Tibial artery (tissue), 4 donors: ENCODE results near the gene PARD3B.

Experiments
- DNase-seq, 2 donors: peaks; one replicate each; pipeline ENCODE4 v3.0.0-alpha.2; 2019
- H3K27ac ChIP-seq, 2 donors: fragments of 200-600 bp; sonication (generic) in 1 of 2; 1 replicate in 1 of 2; 2 replicates in 1 of 2; pipeline ENCODE4 v1.5.1; 2018 to 2019; ENCODE audit warnings: mild to moderate bottlenecking in 1 of 2
- H3K27me3 ChIP-seq, 2 donors: fragments of 200-600 bp; sonication (generic) in 1 of 2; one replicate each; pipeline versions ENCODE4 v1.5.1 to v1.6.0; 2016 to 2019
- H3K36me3 ChIP-seq, 3 donors: fragments of 200-600 bp; sonication (generic) in 2 of 3; one replicate each; pipeline ENCODE4 v1.5.1; 2016 to 2019; ENCODE audit warnings: mild to moderate bottlenecking in 2 of 3
- H3K4me1 ChIP-seq, 4 donors: fragments of 200-600 bp; sonication (generic) in 2 of 4; 1 replicate in 3 of 4; 2 replicates in 1 of 4; pipeline ENCODE4 v1.5.1; 2016 to 2019
- H3K4me3 ChIP-seq, 2 donors: fragments of 200-600 bp; sonication (generic) in 1 of 2; 1 replicate in 1 of 2; 2 replicates in 1 of 2; pipeline ENCODE4 v1.5.1; 2018 to 2019; ENCODE audit warnings: mild to moderate bottlenecking in 2 of 2
- H3K9me3 ChIP-seq, 3 donors: fragments of 200-600 bp; sonication (generic) in 1 of 3; one replicate each; pipeline ENCODE4 v1.5.1; 2016 to 2019
- CTCF ChIP-seq, 2 experiments: fragments of 200-600 bp in 1 of 2; fragments of 450-650 bp in 1 of 2; IDR thresholded peaks; one replicate each; pipeline ENCODE4 v1.5.1; 2017 to 2019; ENCODE audit warnings: antibody characterized with exemption in 2 of 2, mild to moderate bottlenecking in 1 of 2, moderate library complexity in 1 of 2
- intact Hi-C: fragments of 100-400 bp; cut with DNase I; formaldehyde crosslinking; loops from one replicate; pipeline ENCODE4 v1.15.0; 2023; ENCODE audit warnings: low total_unique reads

Gene PARD3B

GRCh38 chr2:204696124-204696523 is 150.8 kb downstream of the PARD3B start:
- DNase-seq: no peak
- intact Hi-C loops: no loop called here
- Histone ChIP-seq H3K27me3 (no peaks in the 10 kb centered on the region), H3K36me3 (no peaks in the 10 kb centered on the region), H3K4me1 (peaks cover 0 to 30% (median 0%) of the 10 kb centered on the region in 4 donors), H3K27ac (no peak overlapping the region), H3K4me3 (no peak overlapping the region), H3K9me3 (no peaks in the 10 kb centered on the region)
- no peak for TF ChIP-seq CTCF (IDR thresholded peaks at IDR 0.05)

GRCh38 chr2:204705243-204705932 is 160.1 kb downstream of the PARD3B start:
- intact Hi-C loops: no loop called here
- Histone ChIP-seq H3K36me3 (no peaks in the 10 kb centered on the region), H3K4me3 (no peak overlapping the region), H3K4me1 (peaks cover 0 to 19% (median 0%) of the 10 kb centered on the region in 4 donors), H3K27ac (no peak overlapping the region), H3K27me3 (no peaks in the 10 kb centered on the region), H3K9me3 (no peaks in the 10 kb centered on the region)
- no peak for DNase-seq
- TF ChIP-seq CTCF (IDR thresholded peaks at IDR 0.05): no peak

GRCh38 chr2:204706939-204707338 is 161.7 kb downstream of the PARD3B start:
- H3K27me3 ChIP-seq: no peaks in the 10 kb centered on the region
- H3K4me1 ChIP-seq: peaks cover 0 to 16% (median 0%) of the 10 kb centered on the region in 4 donors
- no peak overlapping the region for H3K27ac ChIP-seq
- peaks cover 0 to 5% (median 0%) of the 10 kb centered on the region in 3 donors for H3K36me3 ChIP-seq
- intact Hi-C loops: no loop called here
- no peak for DNase-seq
- H3K4me3 ChIP-seq: no peak overlapping the region
- TF ChIP-seq CTCF (IDR thresholded peaks at IDR 0.05): no peak
- H3K9me3 ChIP-seq: no peaks in the 10 kb centered on the region

- Histone ChIP-seq H3K27me3 (no peaks in the 10 kb centered on the region), H3K4me1 (peaks cover 0 to 4% (median 1%) of the 10 kb centered on the region in 4 donors), H3K4me3 (no peak overlapping the region), H3K27ac (no peak overlapping the region), H3K36me3 (peaks cover 0 to 5% (median 0%) of the 10 kb centered on the region in 3 donors), H3K9me3 (no peaks in the 10 kb centered on the region)
- TF ChIP-seq CTCF (IDR thresholded peaks at IDR 0.05): no peak
- DNase-seq: no peak
- intact Hi-C loops: no loop called here
These were observed 167.9 kb downstream of the PARD3B start for GRCh38 chr2:204713211-204713610.

GRCh38 chr2:204715361-204715760 is 170.1 kb downstream of the PARD3B start:
- no peak for TF ChIP-seq CTCF (IDR thresholded peaks at IDR 0.05)
- Histone ChIP-seq H3K4me1 (peaks cover 0 to 12% (median 3%) of the 10 kb centered on the region in 4 donors), H3K27me3 (no peaks in the 10 kb centered on the region), H3K27ac (no peak overlapping the region), H3K9me3 (no peaks in the 10 kb centered on the region), H3K36me3 (peaks cover 0 to 5% (median 0%) of the 10 kb centered on the region in 3 donors), H3K4me3 (no peak overlapping the region)
- no peak for DNase-seq
- intact Hi-C loops: no loop called here
